ENCODE data around the gene RAD9A.

DNA sequence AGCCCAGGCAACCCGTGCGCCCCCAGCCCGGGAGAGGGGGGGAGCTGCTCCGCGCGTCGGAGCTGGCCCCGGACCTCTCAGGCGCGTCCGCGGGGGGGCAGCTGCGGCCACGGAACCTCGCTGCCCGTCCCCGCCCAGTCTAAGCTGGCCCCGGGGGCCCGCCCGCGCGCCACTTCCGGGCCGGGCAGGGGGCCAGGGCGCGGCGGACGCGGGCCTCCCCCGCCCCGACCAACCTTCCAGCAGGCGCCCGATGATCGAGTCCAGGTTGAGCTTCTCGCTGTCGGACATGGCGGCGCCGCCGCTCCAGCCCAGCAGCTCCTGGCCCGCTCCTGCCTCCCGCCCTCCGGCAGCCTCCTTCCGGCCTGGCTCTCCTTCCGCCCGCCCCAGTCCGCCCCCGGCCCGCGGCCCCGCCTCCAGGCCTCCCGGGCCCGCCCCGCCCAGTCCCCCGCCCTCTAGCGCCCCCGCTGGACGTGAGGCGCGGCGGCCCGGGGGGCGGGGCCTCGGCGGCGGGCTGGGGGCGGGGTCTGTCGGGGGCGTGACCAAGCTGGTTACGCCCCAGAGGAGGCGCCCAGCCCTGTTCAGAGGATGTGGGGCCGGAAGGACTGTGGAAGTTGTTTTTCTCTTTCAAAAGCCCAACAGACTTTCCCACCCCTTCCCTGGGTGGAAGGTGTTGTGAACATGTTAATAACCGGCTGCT, 9.9 kb downstream of the RAD9A start, which contains the start of gene PPP1CA:
- TF ChIP-seq, protein P1, sequence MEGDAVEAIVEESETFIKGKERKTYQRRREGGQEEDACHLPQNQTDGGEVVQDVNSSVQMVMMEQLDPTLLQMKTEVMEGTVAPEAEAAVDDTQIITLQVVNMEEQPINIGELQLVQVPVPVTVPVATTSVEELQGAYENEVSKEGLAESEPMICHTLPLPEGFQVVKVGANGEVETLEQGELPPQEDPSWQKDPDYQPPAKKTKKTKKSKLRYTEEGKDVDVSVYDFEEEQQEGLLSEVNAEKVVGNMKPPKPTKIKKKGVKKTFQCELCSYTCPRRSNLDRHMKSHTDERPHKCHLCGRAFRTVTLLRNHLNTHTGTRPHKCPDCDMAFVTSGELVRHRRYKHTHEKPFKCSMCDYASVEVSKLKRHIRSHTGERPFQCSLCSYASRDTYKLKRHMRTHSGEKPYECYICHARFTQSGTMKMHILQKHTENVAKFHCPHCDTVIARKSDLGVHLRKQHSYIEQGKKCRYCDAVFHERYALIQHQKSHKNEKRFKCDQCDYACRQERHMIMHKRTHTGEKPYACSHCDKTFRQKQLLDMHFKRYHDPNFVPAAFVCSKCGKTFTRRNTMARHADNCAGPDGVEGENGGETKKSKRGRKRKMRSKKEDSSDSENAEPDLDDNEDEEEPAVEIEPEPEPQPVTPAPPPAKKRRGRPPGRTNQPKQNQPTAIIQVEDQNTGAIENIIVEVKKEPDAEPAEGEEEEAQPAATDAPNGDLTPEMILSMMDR (IDR thresholded peaks at IDR 0.05; ENCODE audit: low read depth, low read length): peak; percentile 27
- TF ChIP-seq EZH2phosphoT487 (IDR thresholded peaks at IDR 0.05; ENCODE audit: low read depth): no peak
